ENCODE measurements around the gene ITGA5.

DNA sequence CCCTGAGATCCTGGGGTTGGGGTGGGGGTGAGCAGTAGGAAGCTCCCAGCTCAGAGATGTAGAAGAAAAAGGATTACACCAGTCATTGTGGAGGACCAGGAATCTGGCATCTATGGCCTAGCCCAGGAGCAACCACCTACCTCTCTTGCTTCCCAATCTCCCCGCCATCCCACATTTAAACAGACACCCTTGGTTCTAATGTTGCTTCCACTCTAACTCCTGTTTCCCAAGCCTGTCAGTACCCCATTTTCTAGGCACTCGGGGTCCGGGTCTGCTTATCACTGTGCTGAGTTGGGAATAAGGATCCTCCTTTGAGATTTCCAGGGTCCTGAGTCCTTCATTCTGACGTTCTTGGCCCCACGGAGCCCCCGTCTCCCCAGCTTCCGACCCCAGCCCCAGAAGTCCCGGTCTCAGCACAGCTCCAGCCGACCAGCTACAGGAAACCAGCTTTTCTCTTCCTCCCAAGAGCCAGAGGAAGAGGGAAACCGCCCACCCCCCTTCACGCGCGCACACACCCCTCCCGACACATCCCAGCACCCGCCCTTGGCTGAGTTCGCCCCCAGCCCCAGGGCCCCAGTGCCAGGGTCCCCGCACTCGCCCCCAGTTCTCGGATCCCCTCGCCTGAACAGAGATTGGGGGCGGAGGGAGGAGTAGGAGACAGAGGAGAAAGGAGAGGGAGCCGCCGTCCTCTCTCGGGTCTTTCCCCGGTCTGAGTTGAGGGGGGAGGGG, 1.2 kb downstream of the ITGA5 start:
- TF ChIP-seq POLR2A (IDR thresholded peaks at IDR 0.05; ENCODE audit: low read depth, low read length) (no peak), TAF1 (IDR thresholded peaks at IDR 0.05; ENCODE audit: borderline replicate concordance, low read depth, low read length) (no peak), POLR2AphosphoS5 (IDR thresholded peaks at IDR 0.05; ENCODE audit: low read depth, low read length) (no peak)

Measured in GM12892 (cell line).